ENCODE data around the gene TRMT2B. TPM values are rescaled to one million over a fixed set of nuclear protein-coding genes. Genes with fewer than 3 reads are reported as not detected.

TRMT2B gene
- polyA plus RNA-seq, 1 of the 3 experiments (the other 2 are of a cell fraction) = 7.2 TPM

GRCh38 chrX:100962811-100963210 is 89.1 kb downstream of the TRMT2B start:
- H3K4me2 ChIP-seq = no peak overlapping the region
- no peaks in the 10 kb centered on the region for H3K9me3 ChIP-seq

More at GRCh38 chrX:100962811-100963210, 89.1 kb downstream of the TRMT2B start:
- H3K9me2 ChIP-seq = no peaks in the 10 kb centered on the region
- DNase-seq = no peak
- ChIA-PET POLR2A (no interaction called here), CTCF (no interaction called here)
- no peak overlapping the region for H3K9ac ChIP-seq
- no peaks in the 10 kb centered on the region for H3K36me3 ChIP-seq (replicated peaks in 1 of 2; ENCODE audit: control insufficient read depth in 1 of 2, insufficient read depth in 2 of 2, low read length in 1 of 2)
- no peak overlapping the region for H2AFZ ChIP-seq (ENCODE audit: low read depth)
- H3F3A ChIP-seq (replicated peaks; ENCODE audit: insufficient read depth) = no peaks in the 10 kb centered on the region
- no peaks in the 10 kb centered on the region for H3K79me2 ChIP-seq (ENCODE audit: insufficient read depth)
- WGBS (ENCODE audit: low lambda C conversion rate) = 24% methylated on average over 3 of the region's 3 CpGs
- no peak overlapping the region for H3K27ac ChIP-seq (ENCODE audit: low read depth in 2 of 2, low read length in 1 of 2)
- TF ChIP-seq JUND (IDR thresholded peaks at IDR 0.05) (no peak), USF2 (IDR thresholded peaks at IDR 0.05; ENCODE audit: borderline replicate concordance, low read depth, low read length) (no peak)
- H3K4me3 ChIP-seq (ENCODE audit: low read depth in 2 of 2, low read length in 1 of 2) = no peak overlapping the region
- no peaks in the 10 kb centered on the region for H3K27me3 ChIP-seq (ENCODE audit: insufficient read depth)
- no peaks in the 10 kb centered on the region for H4K20me1 ChIP-seq (ENCODE audit: insufficient read depth)
- no peaks in the 10 kb centered on the region for H3K4me1 ChIP-seq (ENCODE audit: control insufficient read depth in 1 of 2, insufficient read depth in 2 of 2, low read depth in 1 of 2, low read length in 1 of 2)

Other genes starting within 250 kb of the TRMT2B start
- 33.1 and 34.2 TPM in 2 replicates for gene CSTF2, start 231.7 kb downstream of the TRMT2B start, polyA plus RNA-seq (2012; rRNA removed)
- not detected in 2 replicates for gene NOX1, start 177.8 kb downstream of the TRMT2B start, polyA plus RNA-seq (2012; rRNA removed)
- gene XKRX, start 123.2 kb downstream of the TRMT2B start, polyA plus RNA-seq (2012; rRNA removed) = not detected in 2 replicates
- not detected in 2 replicates for gene ARL13A, start 82.4 kb downstream of the TRMT2B start, polyA plus RNA-seq (2012; rRNA removed)
- gene TMEM35A, start 26.8 kb upstream of the TRMT2B start, polyA plus RNA-seq (2012; rRNA removed) = 5.6 and 6.6 TPM in 2 replicates
- 2.4 and 2.6 TPM in 2 replicates for gene CENPI, start 46.1 kb upstream of the TRMT2B start, polyA plus RNA-seq (2012; rRNA removed)
- 0.16 and 0.21 TPM in 2 replicates for gene DRP2, start 167.7 kb upstream of the TRMT2B start, polyA plus RNA-seq (2012; rRNA removed)
- 0.38 and 0.39 TPM in 2 replicates for gene TAF7L, start 239.2 kb upstream of the TRMT2B start, polyA plus RNA-seq (2012; rRNA removed)